Nephron (organoid): Measurements from ENCODE around the gene EVI2A.

Experiments
- H3K27ac Mint-ChIP-seq, 3 experiments: 2 replicates each; pipeline ENCODE4 v1.8.0; 2020; ENCODE audit warnings: mixed read lengths in 3 of 3, mild to moderate bottlenecking in 2 of 3, moderate library complexity in 1 of 3
- H3K27me3 Mint-ChIP-seq: 2 replicates; pipeline ENCODE4 v1.8.0; 2021; ENCODE audit warnings: low read depth, mild to moderate bottlenecking, moderate library complexity, mixed read lengths
- H3K36me3 Mint-ChIP-seq: 2 replicates; pipeline ENCODE4 v1.8.0; 2020; ENCODE audit warnings: low read depth, mixed read lengths
- H3K4me1 Mint-ChIP-seq: 2 replicates; pipeline ENCODE4 v1.8.0; 2020; ENCODE audit warnings: mixed read lengths
- H3K4me3 Mint-ChIP-seq, 3 experiments: 2 replicates each; pipeline ENCODE4 v1.8.0; 2020; ENCODE audit warnings: mild to moderate bottlenecking in 3 of 3, mixed read lengths in 3 of 3, moderate library complexity in 2 of 3
- H3K9me3 Mint-ChIP-seq: 2 replicates; pipeline ENCODE4 v1.8.0; 2020; ENCODE audit warnings: mixed read lengths
- TF ChIP-seq, protein P1 (sequence below), 3 experiments: fragments of 200-600 bp; sonication (generic); IDR thresholded peaks; one replicate each; pipeline ENCODE4 v1.5.0; 2021; ENCODE audit warnings: antibody characterized with exemption in 3 of 3; ENCODE audit not compliant: unreplicated experiment in 3 of 3

The EVI2A gene

GRCh38 chr17:31310886-31311285, 10.5 kb downstream of the EVI2A start:
- no peaks in the 10 kb centered on the region for H3K9me3 Mint-ChIP-seq
- no peak overlapping the region for H3K27ac Mint-ChIP-seq
- H3K4me3 Mint-ChIP-seq = no peak overlapping the region
- H3K4me1 Mint-ChIP-seq = no peaks in the 10 kb centered on the region
- TF ChIP-seq, protein P1, sequence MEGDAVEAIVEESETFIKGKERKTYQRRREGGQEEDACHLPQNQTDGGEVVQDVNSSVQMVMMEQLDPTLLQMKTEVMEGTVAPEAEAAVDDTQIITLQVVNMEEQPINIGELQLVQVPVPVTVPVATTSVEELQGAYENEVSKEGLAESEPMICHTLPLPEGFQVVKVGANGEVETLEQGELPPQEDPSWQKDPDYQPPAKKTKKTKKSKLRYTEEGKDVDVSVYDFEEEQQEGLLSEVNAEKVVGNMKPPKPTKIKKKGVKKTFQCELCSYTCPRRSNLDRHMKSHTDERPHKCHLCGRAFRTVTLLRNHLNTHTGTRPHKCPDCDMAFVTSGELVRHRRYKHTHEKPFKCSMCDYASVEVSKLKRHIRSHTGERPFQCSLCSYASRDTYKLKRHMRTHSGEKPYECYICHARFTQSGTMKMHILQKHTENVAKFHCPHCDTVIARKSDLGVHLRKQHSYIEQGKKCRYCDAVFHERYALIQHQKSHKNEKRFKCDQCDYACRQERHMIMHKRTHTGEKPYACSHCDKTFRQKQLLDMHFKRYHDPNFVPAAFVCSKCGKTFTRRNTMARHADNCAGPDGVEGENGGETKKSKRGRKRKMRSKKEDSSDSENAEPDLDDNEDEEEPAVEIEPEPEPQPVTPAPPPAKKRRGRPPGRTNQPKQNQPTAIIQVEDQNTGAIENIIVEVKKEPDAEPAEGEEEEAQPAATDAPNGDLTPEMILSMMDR (IDR thresholded peaks at IDR 0.05; ENCODE audit: unreplicated experiment in 3 of 3) = no peak
- H3K36me3 Mint-ChIP-seq = peaks cover 17% of the 10 kb centered on the region
- no peaks in the 10 kb centered on the region for H3K27me3 Mint-ChIP-seq

GRCh38 chr17:31310260-31310659, 11.2 kb downstream of the EVI2A start:
- Mint-ChIP-seq H3K27me3 (no peaks in the 10 kb centered on the region), H3K36me3 (peaks cover 20% of the 10 kb centered on the region), H3K27ac (no peak overlapping the region), H3K4me1 (no peaks in the 10 kb centered on the region), H3K4me3 (no peak overlapping the region), H3K9me3 (no peaks in the 10 kb centered on the region)
- TF ChIP-seq, protein P1 (IDR thresholded peaks at IDR 0.05; ENCODE audit: unreplicated experiment in 3 of 3) = no peak

- Mint-ChIP-seq H3K36me3 (peaks cover 22% of the 10 kb centered on the region), H3K4me1 (no peaks in the 10 kb centered on the region), H3K27ac (no peak overlapping the region), H3K27me3 (no peaks in the 10 kb centered on the region), H3K9me3 (no peaks in the 10 kb centered on the region), H3K4me3 (no peak overlapping the region)
- TF ChIP-seq, protein P1 (IDR thresholded peaks at IDR 0.05; ENCODE audit: unreplicated experiment in 3 of 3) = no peak
Observed at GRCh38 chr17:31309556-31309955, 11.9 kb downstream of the EVI2A start.

- Mint-ChIP-seq H3K9me3 (no peaks in the 10 kb centered on the region), H3K4me3 (no peak overlapping the region), H3K36me3 (peaks cover 26% of the 10 kb centered on the region), H3K27ac (no peak overlapping the region), H3K4me1 (no peaks in the 10 kb centered on the region), H3K27me3 (no peaks in the 10 kb centered on the region)
- TF ChIP-seq, protein P1 (IDR thresholded peaks at IDR 0.05; ENCODE audit: unreplicated experiment in 3 of 3) = no peak
Observed at GRCh38 chr17:31308372-31309334, 12.8 kb downstream of the EVI2A start.

DNA sequence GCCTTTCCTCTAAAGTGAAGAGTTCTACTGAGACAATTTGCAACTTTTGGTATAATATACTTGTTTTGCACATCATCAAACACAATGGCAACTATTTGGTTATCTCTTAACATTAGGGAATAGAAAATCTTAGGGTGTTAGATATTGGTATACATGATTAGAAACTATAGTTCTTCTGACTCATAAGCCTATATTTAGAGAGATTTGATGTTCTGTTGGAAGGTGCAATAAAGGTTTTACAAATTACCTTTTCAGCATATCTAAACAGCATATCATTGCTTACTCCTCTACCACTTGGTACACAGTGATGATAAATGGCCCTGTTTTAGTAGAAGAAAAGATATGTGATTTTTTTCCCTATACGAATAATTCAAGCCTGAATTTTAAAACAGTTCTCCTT, 13.8 kb downstream of the EVI2A start:
- Mint-ChIP-seq H3K9me3 (no peaks in the 10 kb centered on the region), H3K27me3 (no peaks in the 10 kb centered on the region), H3K4me3 (no peak overlapping the region), H3K27ac (no peak overlapping the region), H3K4me1 (no peaks in the 10 kb centered on the region), H3K36me3 (peaks cover 31% of the 10 kb centered on the region)
- TF ChIP-seq, protein P1 (IDR thresholded peaks at IDR 0.05; ENCODE audit: unreplicated experiment in 3 of 3) = no peak

- Mint-ChIP-seq H3K36me3 (peaks cover 13% of the 10 kb centered on the region), H3K4me1 (no peaks in the 10 kb centered on the region), H3K9me3 (no peaks in the 10 kb centered on the region), H3K27me3 (no peaks in the 10 kb centered on the region), H3K27ac (peak overlapping the region in 2 of 3 experiments; percentile 11 to 15), H3K4me3 (no peak overlapping the region)
- TF ChIP-seq, protein P1 (IDR thresholded peaks at IDR 0.05; ENCODE audit: unreplicated experiment in 3 of 3) = no peak
Observed at GRCh38 chr17:31299624-31300023, 21.8 kb downstream of the EVI2A start.
